BE2C (cell line): Measurements from ENCODE around the gene CHRNB1.

ENCODE experiments used
- DNase-seq: peaks from one replicate; pipeline ENCODE4 v3.0.0-alpha.2; 2020
- H3K27me3 ChIP-seq: fragments of 250-450 bp; sonication (Bioruptor Pico); 2 replicates; pipeline ENCODE4 v1.5.1; 2020; ENCODE audit warnings: mild to moderate bottlenecking
- H3K36me3 ChIP-seq: fragments of 250-450 bp; sonication (Bioruptor Pico); 2 replicates; pipeline ENCODE4 v1.5.1; 2020; ENCODE audit warnings: mild to moderate bottlenecking
- H3K4me1 ChIP-seq: fragments of 250-450 bp; sonication (Bioruptor Pico); 2 replicates; pipeline ENCODE4 v1.5.1; 2020
- H3K4me3 ChIP-seq: 2 replicates; pipeline ENCODE4 v1.5.1; 2011; ENCODE audit warnings: low read depth, low read length
- H3K9me3 ChIP-seq: fragments of 250-450 bp; sonication (Bioruptor Pico); 2 replicates; pipeline ENCODE4 v1.5.1; 2020
- CTCF ChIP-seq: IDR thresholded peaks from 2 replicates; pipeline ENCODE4 v1.5.1; 2012; ENCODE audit warnings: mild to moderate bottlenecking, low read depth, low read length

CHRNB1 gene

GRCh38 chr17:7407485-7408251 lies 37.2 kb upstream of the CHRNB1 start, which contains the start of gene NLGN2:
NLGN2 (plus strand) TSS chr17:7407845; CDS start chr17:7408256, 411 bp downstream.
- Histone ChIP-seq H3K4me3 (no peak within 1 kb of the TSS), H3K9me3 (no peaks in the 10 kb centered on the region), H3K27me3 (no peaks in the 10 kb centered on the region), H3K36me3 (no peaks in the 10 kb centered on the region), H3K4me1 (no peaks in the 10 kb centered on the region)
- no peak for TF ChIP-seq CTCF
- DNase-seq = no peak

GRCh38 chr17:7408252-7408727 lies 36.6 kb upstream of the CHRNB1 start:
- no peak for DNase-seq
- H3K27me3 ChIP-seq = no peaks in the 10 kb centered on the region
- no peaks in the 10 kb centered on the region for H3K9me3 ChIP-seq
- TF ChIP-seq CTCF = no peak
- no peaks in the 10 kb centered on the region for H3K4me1 ChIP-seq
- no peaks in the 10 kb centered on the region for H3K36me3 ChIP-seq
- no peak overlapping the region for H3K4me3 ChIP-seq

- no peaks in the 10 kb centered on the region for H3K4me1 ChIP-seq
- H3K4me3 ChIP-seq = no peak overlapping the region
- no peaks in the 10 kb centered on the region for H3K27me3 ChIP-seq
- no peaks in the 10 kb centered on the region for H3K36me3 ChIP-seq
- no peak for TF ChIP-seq CTCF
- no peaks in the 10 kb centered on the region for H3K9me3 ChIP-seq
- DNase-seq = no peak
These were observed 36.0 kb upstream of the CHRNB1 start for GRCh38 chr17:7408863-7409262.

- Histone ChIP-seq H3K4me1 (no peaks in the 10 kb centered on the region), H3K4me3 (no peak overlapping the region), H3K9me3 (no peaks in the 10 kb centered on the region), H3K36me3 (no peaks in the 10 kb centered on the region), H3K27me3 (no peaks in the 10 kb centered on the region)
- DNase-seq = no peak
- no peak for TF ChIP-seq CTCF
These were observed 35.1 kb upstream of the CHRNB1 start for GRCh38 chr17:7409716-7410115.

GRCh38 chr17:7410634-7411426 lies 34.0 kb upstream of the CHRNB1 start:
- no peaks in the 10 kb centered on the region for H3K27me3 ChIP-seq
- H3K36me3 ChIP-seq = no peaks in the 10 kb centered on the region
- no peaks in the 10 kb centered on the region for H3K4me1 ChIP-seq
- TF ChIP-seq CTCF = no peak
- DNase-seq = no peak
- no peaks in the 10 kb centered on the region for H3K9me3 ChIP-seq
- no peak overlapping the region for H3K4me3 ChIP-seq

GRCh38 chr17:7411427-7411750 lies 33.5 kb upstream of the CHRNB1 start:
- Histone ChIP-seq H3K36me3 (no peaks in the 10 kb centered on the region), H3K27me3 (no peaks in the 10 kb centered on the region), H3K4me1 (no peaks in the 10 kb centered on the region), H3K4me3 (no peak overlapping the region), H3K9me3 (no peaks in the 10 kb centered on the region)
- TF ChIP-seq CTCF = no peak
- DNase-seq = no peak
